GM19351 (cell line): ENCODE results near the gene RAP1GDS1.
"Not testable (repeated sequence)": the region's sequence is repeated elsewhere in the genome, so short reads cannot be mapped to it uniquely, and the experiment has no call there.

ENCODE experiments used
- ATAC-seq: cut with Tn5 transposase; IDR thresholded peaks from one replicate; pipeline ENCODE4 v1.9.1; 2021; ENCODE audit warnings: mild to moderate bottlenecking, moderate library complexity; ENCODE audit not compliant: unreplicated experiment

RAP1GDS1 gene

DNA sequence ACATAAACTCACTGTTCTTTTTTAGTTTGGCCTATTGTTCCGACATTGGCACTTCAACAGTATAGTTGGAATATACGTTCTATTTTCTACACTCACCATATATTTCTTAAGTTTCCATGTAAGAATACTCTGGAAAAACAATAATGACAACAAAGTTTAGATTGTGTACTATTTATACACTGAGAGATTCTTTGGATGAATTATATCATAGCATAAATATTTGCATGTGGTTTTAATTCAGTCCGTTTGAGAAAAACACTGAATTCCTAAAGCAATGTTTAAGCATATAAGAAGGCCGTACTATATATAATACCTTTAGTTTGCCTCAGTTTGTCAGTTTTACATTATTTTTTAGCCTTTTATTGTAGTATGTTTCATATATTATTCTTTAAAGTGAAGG, 82.4 kb downstream of the RAP1GDS1 start:
- no peak for ATAC-seq

DNA sequence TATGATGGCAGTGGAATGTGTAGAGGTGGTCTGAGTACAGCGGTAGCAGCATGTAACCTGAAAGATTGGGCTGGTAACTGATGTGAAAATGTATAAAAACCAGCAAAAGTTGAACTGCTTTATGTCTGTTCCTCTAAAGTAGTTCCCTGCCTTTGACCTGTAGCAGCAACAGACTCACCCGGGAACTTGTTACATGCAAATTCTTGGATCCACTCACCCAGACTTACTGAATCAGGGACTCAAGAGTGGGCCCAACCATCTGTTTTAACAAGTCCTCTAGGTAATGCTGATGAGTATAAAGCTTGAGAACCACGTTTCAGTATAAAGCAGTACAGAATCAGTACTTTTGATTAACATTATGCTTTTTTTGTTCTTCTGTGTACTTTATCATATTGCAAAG, 84.7 kb downstream of the RAP1GDS1 start:
- ATAC-seq = no peak

DNA sequence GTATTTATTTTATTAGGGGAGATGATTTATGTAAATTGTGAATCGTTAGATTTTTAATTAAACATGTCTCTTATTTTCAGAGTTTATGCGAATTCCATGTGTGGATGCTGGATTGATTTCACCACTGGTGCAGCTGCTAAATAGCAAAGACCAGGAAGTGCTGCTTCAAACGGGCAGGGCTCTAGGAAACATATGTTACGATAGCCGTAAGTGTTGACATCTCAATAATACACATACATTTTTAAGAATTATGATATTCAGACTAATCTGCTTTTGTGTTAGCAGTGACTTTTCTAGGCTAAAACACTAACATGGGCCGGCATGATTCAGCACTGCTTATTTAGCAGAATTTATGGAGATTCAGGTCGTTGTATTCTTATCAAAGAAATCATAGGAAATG, 91.2 kb downstream of the RAP1GDS1 start:
- ATAC-seq = no peak

DNA sequence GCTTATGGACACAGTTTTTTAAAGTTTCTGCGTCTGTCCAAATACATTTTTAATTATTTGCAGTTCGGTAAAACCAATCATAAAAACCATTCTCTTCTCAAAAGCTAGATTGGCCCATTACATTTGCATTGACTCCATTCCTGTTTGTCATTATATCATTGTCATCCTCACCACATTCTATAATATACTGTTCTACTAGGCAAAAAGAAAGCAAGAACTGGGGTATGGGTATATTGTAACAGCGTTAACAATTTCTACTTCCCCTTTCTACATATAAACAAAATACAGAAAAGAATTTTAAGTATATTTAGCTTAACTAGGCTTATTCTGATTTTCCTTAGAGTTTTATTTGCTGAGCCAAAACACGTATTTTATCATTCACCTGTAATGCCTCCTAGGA, 91.8 kb downstream of the RAP1GDS1 start:
- no peak for ATAC-seq

DNA sequence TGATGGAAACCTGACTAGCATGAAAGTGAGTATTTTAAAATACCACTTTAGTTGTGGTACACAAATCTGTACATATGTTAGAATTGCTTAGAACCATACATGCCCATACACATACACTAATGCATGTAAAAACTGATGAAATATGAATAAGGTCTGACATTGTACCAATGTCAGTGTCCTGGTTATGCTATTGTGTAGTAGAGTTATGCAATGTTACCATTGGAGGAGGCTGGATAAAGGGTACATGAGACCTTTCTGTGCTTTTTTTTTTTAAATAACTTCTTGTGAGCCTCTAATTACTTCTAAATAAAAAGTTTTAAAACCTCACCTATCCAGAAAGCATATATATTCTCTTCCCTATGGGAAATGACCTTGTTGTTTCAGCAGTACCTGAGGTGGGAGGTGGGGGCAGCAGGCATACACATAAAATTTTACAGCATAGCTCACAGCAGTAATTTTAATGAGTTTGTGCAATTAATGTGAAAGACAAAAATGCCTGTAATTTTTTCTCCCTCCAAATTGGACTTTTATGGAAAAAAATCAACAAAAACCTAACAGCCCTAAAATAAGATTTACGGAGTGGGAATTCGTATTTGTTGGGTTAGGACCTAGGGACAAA, 97.6 kb downstream of the RAP1GDS1 start:
- ATAC-seq = no peak

DNA sequence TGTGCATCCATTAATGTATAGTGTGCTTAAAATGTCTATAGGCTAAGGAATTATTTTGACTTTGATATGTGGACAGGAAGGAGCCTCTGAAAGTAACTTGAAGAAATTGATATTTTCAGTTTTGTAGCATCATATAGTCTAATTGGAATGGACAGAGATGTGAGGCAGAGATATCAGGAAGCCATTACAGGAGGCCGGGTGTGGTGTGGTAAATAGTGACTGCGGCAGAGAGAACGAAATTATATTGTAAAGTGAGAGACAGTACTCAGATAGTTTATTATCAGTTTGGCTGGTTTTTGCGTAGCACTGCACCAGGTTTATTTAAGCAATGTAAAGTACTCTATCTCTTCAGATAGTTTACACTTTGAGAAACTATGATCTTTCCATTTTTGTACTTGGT, 98.5 kb downstream of the RAP1GDS1 start:
- ATAC-seq = no peak

DNA sequence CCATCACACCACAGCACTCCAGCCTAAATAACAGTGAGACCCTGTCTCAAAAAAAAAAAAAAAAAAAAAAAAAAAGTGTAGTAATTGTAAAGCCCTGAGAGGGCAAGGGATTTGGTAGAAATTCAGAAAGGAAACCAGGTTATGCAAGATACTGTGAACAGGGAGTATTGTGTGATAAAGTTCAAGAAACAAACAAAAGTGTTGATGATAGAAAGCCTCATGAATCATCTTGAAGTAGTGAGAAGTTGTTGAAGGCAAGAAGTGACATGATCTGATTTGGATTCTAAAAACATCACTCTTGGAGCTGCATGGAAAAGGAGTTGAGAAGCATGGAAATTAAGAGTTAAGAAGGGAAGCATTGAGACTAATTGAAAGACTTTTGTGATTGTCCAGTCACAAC, 102.2 kb downstream of the RAP1GDS1 start:
- ATAC-seq = no peak

DNA sequence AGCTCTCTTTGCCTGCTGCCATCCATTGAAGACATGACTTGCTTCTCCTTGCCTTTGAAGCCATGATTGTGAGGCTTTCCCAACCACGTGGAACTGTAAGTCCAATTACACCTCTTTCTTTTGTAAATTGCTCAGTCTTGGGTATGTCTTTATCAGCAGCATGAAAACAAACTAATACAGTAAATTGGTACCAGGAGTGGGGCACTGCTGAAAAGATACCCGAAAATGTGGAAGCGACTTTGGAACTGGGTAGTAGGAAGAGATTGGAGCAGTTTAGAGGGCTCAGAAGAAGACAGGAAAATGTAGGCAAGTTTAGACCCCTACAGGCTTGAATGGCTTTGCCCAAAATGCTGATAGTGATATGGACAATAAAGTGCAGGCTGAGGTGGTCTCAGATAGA, 105.1 kb downstream of the RAP1GDS1 start:
- ATAC-seq = not testable (repeated sequence)

DNA sequence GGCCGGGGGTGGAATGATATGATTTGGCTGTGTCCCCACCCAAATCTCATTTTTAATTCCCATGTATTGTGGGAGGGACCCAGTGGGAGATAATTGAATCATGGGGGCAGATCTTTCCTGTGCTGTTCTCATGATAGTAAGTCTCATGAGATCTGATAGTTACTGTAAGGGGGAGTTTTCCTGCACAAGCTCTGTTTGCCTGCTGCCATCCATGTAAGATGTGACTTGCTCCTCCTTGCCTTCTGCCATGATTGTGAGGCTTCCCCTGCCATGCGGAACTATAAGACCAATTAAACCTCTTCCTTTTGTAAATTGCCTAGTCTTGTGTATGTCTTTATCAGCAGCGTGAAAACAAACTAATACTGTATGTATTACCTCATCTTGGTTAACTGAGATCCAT, 106.8 kb downstream of the RAP1GDS1 start:
- ATAC-seq = not testable (repeated sequence)

DNA sequence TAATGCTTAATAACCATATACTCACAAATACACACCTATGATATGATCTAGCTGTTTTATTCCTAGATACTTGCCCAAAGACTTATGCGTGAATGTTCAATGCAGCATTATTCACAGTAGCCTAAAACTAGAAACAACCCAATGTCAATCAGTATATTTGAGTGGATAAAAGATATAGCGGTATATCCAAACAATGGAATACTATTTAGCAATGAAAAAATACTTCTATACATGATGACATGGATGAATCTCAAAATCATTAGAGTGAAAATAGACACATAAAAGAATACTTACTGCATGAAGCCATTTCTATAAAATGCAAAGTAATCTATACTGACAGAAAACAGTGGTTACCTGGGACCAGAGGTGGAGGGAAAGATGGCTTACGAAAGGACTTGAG, 108.1 kb downstream of the RAP1GDS1 start:
- ATAC-seq = no peak

DNA sequence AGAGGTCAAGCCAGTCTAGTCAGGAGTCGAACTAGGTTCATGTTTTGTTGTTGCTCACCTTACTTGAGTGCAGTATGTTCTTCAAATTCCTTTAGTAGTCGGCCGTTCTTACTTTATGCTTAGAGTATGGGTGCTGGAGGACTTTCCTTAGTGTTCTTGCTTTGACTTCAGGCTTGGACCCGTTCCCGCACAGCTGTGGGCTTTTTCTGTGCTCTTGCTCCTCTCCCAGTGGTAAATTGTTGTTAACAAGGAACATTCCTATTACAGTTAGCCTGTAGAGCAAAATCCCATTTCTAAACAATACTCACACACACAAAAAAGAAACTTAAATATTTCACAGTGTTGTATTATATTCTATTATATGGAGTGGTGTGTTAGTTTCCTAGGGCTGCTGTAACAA, 113.5 kb downstream of the RAP1GDS1 start:
- no peak for ATAC-seq

DNA sequence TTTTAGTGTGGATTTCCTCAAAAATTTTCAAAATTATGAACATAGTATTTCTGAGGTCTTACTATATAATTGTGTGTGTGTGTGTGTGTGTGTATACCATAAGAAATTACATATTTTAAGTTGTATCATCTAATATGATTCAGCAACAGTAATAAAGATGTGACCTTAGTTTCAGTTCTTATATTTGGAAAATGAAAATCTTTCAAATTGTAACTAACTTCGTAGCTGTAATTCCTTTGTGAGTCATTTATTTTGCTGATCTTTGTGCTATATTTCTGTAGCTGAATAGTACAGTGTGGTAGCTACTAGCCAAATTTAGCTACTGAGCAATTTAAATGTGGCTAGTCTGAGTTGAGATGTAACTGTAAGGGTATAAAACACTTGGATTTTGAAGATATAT, 116.4 kb downstream of the RAP1GDS1 start:
- no peak for ATAC-seq

DNA sequence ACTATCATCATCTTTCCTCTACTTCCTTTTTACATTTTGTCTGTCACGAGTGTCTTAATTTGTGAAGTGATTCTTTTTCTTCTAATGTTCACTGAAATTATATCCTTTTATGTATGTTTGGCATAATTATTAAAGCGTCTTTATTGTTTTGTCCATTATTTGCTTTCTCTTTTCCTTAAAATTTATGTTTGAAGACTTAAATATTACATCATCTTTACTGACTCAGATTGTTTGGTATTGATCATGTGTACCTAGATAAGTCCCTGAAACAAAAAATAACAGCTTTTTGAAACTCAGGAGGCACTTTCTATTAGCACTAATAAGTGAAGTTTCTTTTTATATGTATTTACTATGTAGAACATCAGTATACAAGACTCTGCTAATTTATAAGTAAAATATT, 120.1 kb downstream of the RAP1GDS1 start:
- no peak for ATAC-seq

DNA sequence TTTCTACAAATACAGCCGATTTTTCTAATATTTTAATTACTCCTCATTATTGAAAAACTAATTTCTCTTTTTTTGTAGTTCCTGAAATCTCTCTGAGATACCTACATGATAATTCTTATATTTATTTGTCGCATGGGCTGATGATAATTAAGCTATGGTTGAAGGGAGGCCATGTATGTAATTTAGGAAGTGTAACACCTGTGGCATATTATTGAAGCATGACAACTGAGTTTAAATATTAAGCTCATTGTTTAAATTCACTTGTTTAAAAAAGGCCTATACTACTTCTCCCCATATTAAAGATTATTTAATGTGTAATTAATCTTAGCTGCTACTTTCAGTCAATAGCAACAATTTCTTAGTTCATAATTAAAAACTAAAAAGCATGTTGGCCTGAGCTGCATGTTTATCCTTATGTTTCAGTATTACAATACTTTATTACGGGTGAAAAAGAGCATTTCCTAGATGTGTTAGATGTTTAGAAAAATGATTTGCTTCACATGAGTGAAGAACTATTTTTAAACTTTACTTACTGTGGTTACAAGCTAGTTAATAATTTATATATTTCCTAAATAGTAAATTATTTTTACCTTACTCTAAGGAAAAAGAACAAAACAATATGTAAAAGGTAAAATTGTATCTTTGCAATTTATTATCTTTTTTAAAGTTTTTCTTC, 122.4 kb downstream of the RAP1GDS1 start:
- ATAC-seq = no peak

DNA sequence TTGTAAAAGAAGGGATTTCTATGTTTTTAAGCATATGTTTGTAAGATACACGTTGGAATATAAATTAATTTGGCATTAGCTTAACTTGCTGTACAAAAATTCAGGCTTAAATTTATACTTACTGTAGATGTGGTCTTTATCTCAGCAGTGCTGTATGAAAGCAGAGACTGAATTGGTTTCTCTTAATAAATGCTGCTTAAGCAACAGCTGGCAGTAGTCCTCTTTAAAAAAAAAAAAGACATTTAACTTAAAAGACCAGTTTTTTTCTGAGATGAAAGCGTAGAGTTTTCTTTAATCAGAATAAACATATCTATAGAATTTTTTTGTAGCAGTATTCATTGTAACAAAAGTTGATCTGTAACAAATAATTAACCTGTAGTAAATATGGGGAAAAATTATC, 124.6 kb downstream of the RAP1GDS1 start:
- ATAC-seq = no peak

DNA sequence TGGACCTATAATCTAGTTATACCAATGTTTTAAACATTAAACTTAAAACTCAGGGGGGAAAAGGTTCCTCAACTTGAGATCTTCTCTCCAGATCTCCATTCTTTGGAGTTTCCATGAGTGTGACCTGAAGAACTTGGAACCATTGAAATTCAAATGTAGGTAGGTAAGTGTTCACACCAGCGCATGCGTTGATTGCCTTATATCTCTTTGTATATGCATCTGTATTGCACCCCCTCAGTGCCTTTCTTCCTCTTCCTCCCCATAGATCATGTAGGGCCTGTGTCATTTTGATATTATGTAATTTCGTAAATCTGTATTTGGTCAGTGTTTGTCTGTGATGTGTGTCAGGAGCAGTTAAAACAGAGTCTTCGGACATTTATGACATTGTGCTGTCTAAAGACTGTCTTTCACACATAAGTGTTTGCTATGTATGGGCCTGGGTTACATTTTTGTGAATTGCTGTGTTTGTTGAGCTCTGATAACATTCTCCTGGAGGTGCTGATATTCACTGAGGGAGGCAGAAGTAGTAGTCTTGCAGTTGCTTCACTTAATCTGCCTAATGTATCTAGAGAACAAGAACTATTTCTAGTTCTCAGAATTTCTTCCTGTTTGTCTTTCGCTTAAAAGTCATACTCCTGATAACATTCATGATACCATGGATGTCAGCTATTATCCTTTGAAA, 126.3 kb downstream of the RAP1GDS1 start:
- no peak for ATAC-seq

DNA sequence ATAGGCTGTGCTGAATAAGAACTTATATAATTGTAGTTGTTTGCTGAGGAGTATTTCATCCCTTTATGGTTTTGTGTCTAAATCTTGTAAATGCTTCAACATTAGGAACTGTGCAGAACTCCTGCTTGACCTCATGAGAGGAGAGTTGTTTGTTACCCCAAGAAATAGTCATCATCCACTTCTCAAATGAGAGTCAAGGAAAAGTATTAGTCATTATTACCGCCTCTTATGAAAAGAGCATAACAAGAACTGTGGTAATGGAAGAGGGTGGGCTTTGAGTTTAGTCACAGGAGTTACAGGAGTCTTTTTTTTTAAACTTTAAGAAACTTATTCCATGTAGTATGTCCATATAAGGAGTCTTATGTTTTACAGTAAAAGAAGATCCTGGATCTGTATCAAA, 132.9 kb downstream of the RAP1GDS1 start:
- no peak for ATAC-seq

DNA sequence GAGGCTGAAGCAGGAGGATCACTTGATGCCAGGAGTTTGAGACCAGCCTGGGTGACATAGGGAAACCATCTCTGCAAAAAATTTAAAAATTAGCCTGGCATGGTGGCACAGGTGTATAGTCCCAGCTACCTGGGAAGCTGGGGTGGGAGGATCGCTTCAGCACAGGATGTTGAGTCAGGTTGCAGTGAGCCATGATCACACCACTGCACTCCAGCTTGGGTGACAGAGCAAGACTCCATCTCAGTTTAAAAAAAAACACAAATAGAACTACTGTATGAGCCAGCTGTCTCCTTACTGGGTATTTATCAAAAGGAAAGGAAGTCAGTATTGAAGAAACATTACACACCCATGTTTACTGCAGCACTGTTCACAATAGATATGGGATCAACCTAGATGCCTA, 138.7 kb downstream of the RAP1GDS1 start:
- no peak for ATAC-seq

DNA sequence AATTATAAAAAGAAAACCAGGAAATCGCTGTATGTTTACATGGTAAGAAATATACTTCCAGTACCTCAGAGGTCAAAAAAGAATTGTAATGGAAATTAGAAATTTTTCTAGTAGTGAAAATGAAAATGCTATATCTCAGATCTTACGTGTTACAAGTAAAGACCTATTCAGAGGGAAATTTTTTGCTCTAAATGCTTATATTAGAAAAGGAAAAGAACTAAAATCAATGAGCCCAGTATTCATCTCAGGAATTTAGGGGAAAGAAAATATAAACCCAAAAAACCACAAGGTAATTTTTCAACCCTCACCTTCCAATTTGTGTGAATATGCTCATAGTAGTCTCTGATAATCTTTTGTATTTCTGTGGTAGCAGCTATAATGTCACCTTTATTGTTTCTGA, 145.6 kb downstream of the RAP1GDS1 start:
- peak; percentile 57 for ATAC-seq

DNA sequence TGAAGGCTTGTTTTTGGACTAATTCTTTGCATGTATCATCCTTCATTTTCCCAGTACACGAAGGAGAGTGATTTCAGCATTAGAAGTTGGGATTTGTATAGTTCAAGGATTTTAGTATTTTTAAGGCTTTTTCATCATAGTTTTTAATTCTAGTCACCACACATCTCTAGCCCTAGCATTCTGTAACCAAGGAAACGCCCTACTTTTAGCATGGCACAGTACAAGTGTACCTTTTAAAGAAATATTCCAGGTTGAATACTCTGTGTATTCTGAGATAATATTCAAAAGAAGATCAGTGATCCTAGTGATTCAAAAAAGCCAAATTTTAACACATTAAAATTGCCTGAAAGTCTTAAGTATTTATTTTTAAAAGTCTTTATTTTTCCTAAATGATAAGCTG, 150.5 kb downstream of the RAP1GDS1 start:
- ATAC-seq = no peak

DNA sequence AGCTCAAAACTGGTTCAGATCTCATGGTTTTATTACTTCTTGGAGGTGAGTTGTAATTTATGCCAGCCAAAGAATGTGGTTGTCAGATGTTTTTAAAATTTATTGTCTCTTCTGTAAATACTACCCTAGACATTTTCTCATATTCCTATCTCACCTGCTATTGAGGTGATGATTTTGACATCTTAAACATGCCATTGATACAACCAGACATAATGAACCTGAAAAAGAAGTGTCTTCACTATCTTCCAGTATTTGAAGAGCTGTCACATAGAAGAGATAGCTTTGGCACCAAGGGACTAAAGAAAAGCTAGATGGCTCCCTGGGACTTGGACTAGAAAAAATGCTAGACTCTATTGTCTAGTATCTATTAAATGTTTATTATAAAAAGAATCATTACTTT, 155.7 kb downstream of the RAP1GDS1 start:
- ATAC-seq = no peak

DNA sequence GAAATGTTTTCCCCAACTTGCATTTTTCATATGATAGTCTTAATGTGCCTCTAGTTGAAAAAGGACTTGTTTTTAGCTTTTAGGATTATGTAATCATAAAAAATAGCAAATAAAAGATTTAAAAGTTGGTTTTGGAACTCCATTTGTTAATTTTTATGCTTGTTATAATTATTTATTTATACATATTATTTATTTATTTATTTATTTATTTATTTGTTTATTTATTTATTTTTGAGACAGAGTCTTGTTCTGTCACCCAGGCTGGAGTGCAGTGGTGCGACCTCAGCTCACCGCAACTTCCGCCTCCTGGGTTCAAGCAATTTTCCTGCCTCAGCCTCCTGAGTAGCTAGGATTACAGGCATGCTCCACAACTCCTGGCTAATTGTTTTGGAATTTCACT, 159.0 kb downstream of the RAP1GDS1 start:
- not testable (repeated sequence) for ATAC-seq
